Testis (tissue), 3 donors: Measurements from ENCODE around the gene CDKAL1. TPM values are rescaled to one million over a fixed set of nuclear protein-coding genes. Genes with fewer than 3 reads are reported as not detected.

Source experiments
- DNase-seq: peaks from one replicate; pipeline ENCODE4 v3.0.0-alpha.2; 2019
- H3K27ac ChIP-seq, 2 donors: fragments of 200-600 bp; sonication (generic); one replicate each; pipeline ENCODE4 v1.5.1; 2019
- H3K27me3 ChIP-seq: fragments of 200-600 bp; sonication (generic); one replicate; pipeline ENCODE4 v1.5.1; 2019
- H3K36me3 ChIP-seq: fragments of 200-600 bp; sonication (generic); one replicate; pipeline ENCODE4 v1.5.1; 2017; ENCODE audit warnings: low read depth; ENCODE audit errors: missing control alignments
- H3K4me1 ChIP-seq: fragments of 200-600 bp; sonication (generic); one replicate; pipeline ENCODE4 v1.5.1; 2019
- H3K4me3 ChIP-seq, 2 donors: fragments of 200-600 bp; sonication (generic); one replicate each; pipeline ENCODE4 v1.5.1; 2017 to 2019
- H3K9me3 ChIP-seq: fragments of 200-600 bp; sonication (generic); one replicate; pipeline ENCODE4 v1.5.1; 2017
- CTCF ChIP-seq, 3 experiments: fragments of 450-650 bp in 2 of 3; fragments of 200-600 bp in 1 of 3; sonication (generic) in 1 of 3; IDR thresholded peaks; one replicate each; pipeline ENCODE4 v1.5.1; 2016 to 2019; ENCODE audit warnings: antibody characterized with exemption in 3 of 3, mild to moderate bottlenecking in 2 of 3, moderate library complexity in 1 of 3
- POLR2A ChIP-seq: fragments of 450-650 bp; IDR thresholded peaks from one replicate; pipeline ENCODE4 v1.6.1; 2017; ENCODE audit warnings: antibody characterized with exemption, mild to moderate bottlenecking, moderate library complexity
- WGBS, 2 donors: methylation state at CpG; one replicate each; pipeline ENCODE4 v1.1.5; 2018; 5-methylcytosine and 5-hydroxymethylcytosine counted together
- intact Hi-C: fragments of 100-400 bp; cut with DNase I; formaldehyde crosslinking; loops from one replicate; pipeline ENCODE4 v1.15.1; 2023; ENCODE audit warnings: low total_unique reads
- polyA plus RNA-seq: library from polyadenylated mRNA; stranded (reverse); fragments of 350-450 nt; fragmentation: Illumina TruSeq; extraction: RNeasy Lipid Tissue Mini Kit (QIAGEN cat#74804); gene quantifications from one replicate; pipeline ENCODE4 v1.2.3, GENCODE V29; 2014; ENCODE audit warnings: low read depth, low replicate concordance; ENCODE audit not compliant: insufficient read depth
- total RNA-seq, 2 donors: library from RNA; depleted of rRNA; stranded (reverse); fragments of >200 nt; gene quantifications; one replicate each; pipeline ENCODE4 v1.2.3, GENCODE V29; 2016

The CDKAL1 gene
- total and polyA plus RNA-seq, 3 donors from 2014 or later, result 11.1 to 18.5 (median 16.1) TPM

GRCh38 chr6:21083708-21084107 is 549.5 kb downstream of the CDKAL1 start:
- no peak for TF ChIP-seq CTCF (IDR thresholded peaks at IDR 0.05)
- no peak for TF ChIP-seq POLR2A
- H3K9me3 ChIP-seq, result no peaks in the 10 kb centered on the region
- intact Hi-C loops, result no loop called here
- H3K4me3 ChIP-seq, result no peak overlapping the region
- H3K4me1 ChIP-seq, result no peaks in the 10 kb centered on the region
- no peak overlapping the region for H3K27ac ChIP-seq
- H3K36me3 ChIP-seq, result no peaks in the 10 kb centered on the region
- DNase-seq, result no peak
- no peaks in the 10 kb centered on the region for H3K27me3 ChIP-seq
- WGBS, 2 donors, result 68 to 74% methylated on average over 4 of the region's 4 CpGs

DNA sequence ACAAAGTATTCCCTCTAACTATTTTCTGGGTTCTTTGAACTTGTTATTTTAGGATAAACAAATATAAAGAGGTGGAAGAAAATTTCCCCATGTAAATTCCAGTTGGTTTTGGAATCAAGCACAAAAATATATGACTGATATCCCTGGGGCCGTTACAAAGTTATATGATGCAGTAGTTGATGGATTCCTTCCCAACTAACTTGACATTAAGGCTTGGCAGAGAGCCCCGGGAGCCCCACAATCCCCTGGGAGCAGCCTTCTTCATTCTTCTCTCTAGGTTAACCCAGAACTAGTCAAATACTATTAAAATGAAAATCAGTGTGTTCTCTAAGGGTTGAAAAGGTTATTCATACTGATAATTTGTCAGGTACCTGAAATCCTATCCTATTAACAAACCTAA is 550.4 kb downstream of the CDKAL1 start:
- Histone ChIP-seq H3K27ac (no peak overlapping the region), H3K36me3 (no peaks in the 10 kb centered on the region), H3K27me3 (no peaks in the 10 kb centered on the region), H3K9me3 (no peaks in the 10 kb centered on the region), H3K4me3 (no peak overlapping the region), H3K4me1 (no peaks in the 10 kb centered on the region)
- no peak for TF ChIP-seq CTCF (IDR thresholded peaks at IDR 0.05)
- TF ChIP-seq POLR2A, result no peak
- WGBS, 2 donors, result 52 to 65% methylated on average over 2 of the region's 2 CpGs
- intact Hi-C loops, result no loop called here
- DNase-seq, result no peak

- TF ChIP-seq POLR2A, result no peak
- no peak for TF ChIP-seq CTCF (IDR thresholded peaks at IDR 0.05)
- H3K36me3 ChIP-seq, result no peaks in the 10 kb centered on the region
- intact Hi-C loops, result no loop called here
- H3K4me1 ChIP-seq, result no peaks in the 10 kb centered on the region
- WGBS, 2 donors, result 80 to 82% methylated on average over 3 of the region's 3 CpGs
- no peak for DNase-seq
- H3K27ac ChIP-seq, result no peak overlapping the region
- H3K27me3 ChIP-seq, result no peaks in the 10 kb centered on the region
- H3K9me3 ChIP-seq, result no peaks in the 10 kb centered on the region
- H3K4me3 ChIP-seq, result no peak overlapping the region
These were observed 551.0 kb downstream of the CDKAL1 start for GRCh38 chr6:21085211-21085610.

- no peak overlapping the region for H3K4me3 ChIP-seq
- H3K4me1 ChIP-seq, result no peaks in the 10 kb centered on the region
- H3K27me3 ChIP-seq, result no peaks in the 10 kb centered on the region
- intact Hi-C loops, result no loop called here
- H3K27ac ChIP-seq, result no peak overlapping the region
- no peaks in the 10 kb centered on the region for H3K36me3 ChIP-seq
- WGBS, 2 donors, result 88 to 94% methylated on average over 3 of the region's 3 CpGs
- no peak for TF ChIP-seq CTCF (IDR thresholded peaks at IDR 0.05)
- no peak for TF ChIP-seq POLR2A
- H3K9me3 ChIP-seq, result no peaks in the 10 kb centered on the region
- DNase-seq, result no peak
These were observed 551.4 kb downstream of the CDKAL1 start for GRCh38 chr6:21085643-21086042.

GRCh38 chr6:21087188-21087587 is 552.9 kb downstream of the CDKAL1 start:
- TF ChIP-seq CTCF (IDR thresholded peaks at IDR 0.05), result no peak
- no peak for TF ChIP-seq POLR2A
- no peaks in the 10 kb centered on the region for H3K36me3 ChIP-seq
- H3K9me3 ChIP-seq, result no peaks in the 10 kb centered on the region
- intact Hi-C loops, result no loop called here
- no peaks in the 10 kb centered on the region for H3K27me3 ChIP-seq
- 89 to 98% methylated on average over 4 of the region's 4 CpGs for WGBS, 2 donors
- no peak overlapping the region for H3K27ac ChIP-seq
- DNase-seq, result no peak
- H3K4me3 ChIP-seq, result no peak overlapping the region
- H3K4me1 ChIP-seq, result no peaks in the 10 kb centered on the region
